ENCODE results near the gene MED12L. TPM values are rescaled to one million over a fixed set of nuclear protein-coding genes. Genes with fewer than 3 reads are reported as not detected.

Gene MED12L
- total and polyA plus RNA-seq, 9 of the 15 experiments (the other 6 are each of a cell fraction or from before 2014, with no cell fraction given), result not detected

- no peak for DNase-seq (ENCODE audit: extremely low read depth in 1 of 4, low spot score in 3 of 4)
- Histone ChIP-seq H2AFZ (ENCODE audit: low read depth, low read length) (no peak overlapping the region), H3K36me3 (ENCODE audit: control insufficient read depth, insufficient read depth, low read length) (no peaks in the 10 kb centered on the region), H3K79me2 (ENCODE audit: control insufficient read depth, insufficient read depth, low read length) (no peaks in the 10 kb centered on the region), H3K4me3 (no peak overlapping the region), H3K9me1 (ENCODE audit: control insufficient read depth, insufficient read depth, low read length) (no peaks in the 10 kb centered on the region), H3K27ac (ENCODE audit: extremely low read depth, low read depth, low read length) (no peak overlapping the region), H3K9me3 (replicated peaks; ENCODE audit: control insufficient read depth, insufficient read depth, low read depth, low read length) (no peaks in the 10 kb centered on the region), H3K4me1 (replicated peaks in 1 of 2; ENCODE audit: control insufficient read depth in 2 of 2, insufficient read depth in 2 of 2, low read length in 2 of 2) (no peaks in the 10 kb centered on the region), H3K4me2 (ENCODE audit: insufficient read depth, low read length) (no peak overlapping the region), H4K20me1 (replicated peaks; ENCODE audit: control insufficient read depth, insufficient read depth, low read length) (no peaks in the 10 kb centered on the region), H3K27me3 (ENCODE audit: control insufficient read depth in 2 of 2, insufficient read depth in 2 of 2, low read length in 2 of 2) (no peaks in the 10 kb centered on the region), H3K9ac (ENCODE audit: insufficient read depth in 1 of 2, low read depth in 2 of 2, low read length in 2 of 2) (no peak overlapping the region)
- intact Hi-C loops (cut with micrococcal nuclease), result no loop called here
- ChIA-PET POLR2A (no interaction called here), CTCF (ENCODE audit: low intra/inter-chr PET ratio) (no interaction called here)
- BruUV-seq (replicated peaks), result no TSS peak
- ATAC-seq, result no peak
- FAIRE-seq, result no peak
- WGBS (ENCODE audit: insufficient coverage, low coverage, missing lambda C conversion rate), result 0% methylated on average over 1 of the region's 1 CpG
- in situ Hi-C loops (cut with MboI), result no loop called here
- no peak for TF ChIP-seq ZNF280B (CRISPR knock-in tag; IDR thresholded peaks at IDR 0.05)
- no peak for TF ChIP-seq ZNF511 (CRISPR knock-in tag; IDR thresholded peaks at IDR 0.05)
- no peak for TF ChIP-seq XRCC5 (IDR thresholded peaks at IDR 0.05; ENCODE audit: low read depth, low read length)
- TF ChIP-seq E2F5 (CRISPR knock-in tag; IDR thresholded peaks at IDR 0.05), result no peak
- no peak for TF ChIP-seq POLR2A (conservative IDR thresholded peaks at IDR 0.05)
- TF ChIP-seq, protein P1, sequence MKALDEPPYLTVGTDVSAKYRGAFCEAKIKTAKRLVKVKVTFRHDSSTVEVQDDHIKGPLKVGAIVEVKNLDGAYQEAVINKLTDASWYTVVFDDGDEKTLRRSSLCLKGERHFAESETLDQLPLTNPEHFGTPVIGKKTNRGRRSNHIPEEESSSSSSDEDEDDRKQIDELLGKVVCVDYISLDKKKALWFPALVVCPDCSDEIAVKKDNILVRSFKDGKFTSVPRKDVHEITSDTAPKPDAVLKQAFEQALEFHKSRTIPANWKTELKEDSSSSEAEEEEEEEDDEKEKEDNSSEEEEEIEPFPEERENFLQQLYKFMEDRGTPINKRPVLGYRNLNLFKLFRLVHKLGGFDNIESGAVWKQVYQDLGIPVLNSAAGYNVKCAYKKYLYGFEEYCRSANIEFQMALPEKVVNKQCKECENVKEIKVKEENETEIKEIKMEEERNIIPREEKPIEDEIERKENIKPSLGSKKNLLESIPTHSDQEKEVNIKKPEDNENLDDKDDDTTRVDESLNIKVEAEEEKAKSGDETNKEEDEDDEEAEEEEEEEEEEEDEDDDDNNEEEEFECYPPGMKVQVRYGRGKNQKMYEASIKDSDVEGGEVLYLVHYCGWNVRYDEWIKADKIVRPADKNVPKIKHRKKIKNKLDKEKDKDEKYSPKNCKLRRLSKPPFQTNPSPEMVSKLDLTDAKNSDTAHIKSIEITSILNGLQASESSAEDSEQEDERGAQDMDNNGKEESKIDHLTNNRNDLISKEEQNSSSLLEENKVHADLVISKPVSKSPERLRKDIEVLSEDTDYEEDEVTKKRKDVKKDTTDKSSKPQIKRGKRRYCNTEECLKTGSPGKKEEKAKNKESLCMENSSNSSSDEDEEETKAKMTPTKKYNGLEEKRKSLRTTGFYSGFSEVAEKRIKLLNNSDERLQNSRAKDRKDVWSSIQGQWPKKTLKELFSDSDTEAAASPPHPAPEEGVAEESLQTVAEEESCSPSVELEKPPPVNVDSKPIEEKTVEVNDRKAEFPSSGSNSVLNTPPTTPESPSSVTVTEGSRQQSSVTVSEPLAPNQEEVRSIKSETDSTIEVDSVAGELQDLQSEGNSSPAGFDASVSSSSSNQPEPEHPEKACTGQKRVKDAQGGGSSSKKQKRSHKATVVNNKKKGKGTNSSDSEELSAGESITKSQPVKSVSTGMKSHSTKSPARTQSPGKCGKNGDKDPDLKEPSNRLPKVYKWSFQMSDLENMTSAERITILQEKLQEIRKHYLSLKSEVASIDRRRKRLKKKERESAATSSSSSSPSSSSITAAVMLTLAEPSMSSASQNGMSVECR (CRISPR knock-in tag; IDR thresholded peaks at IDR 0.05), result no peak
- no peak for TF ChIP-seq RB1 (IDR thresholded peaks at IDR 0.05; ENCODE audit: low read depth)
- TF ChIP-seq KLF6 (CRISPR knock-in tag; IDR thresholded peaks at IDR 0.05; ENCODE audit: borderline replicate concordance), result no peak
- no peak for TF ChIP-seq FIP1L1 (IDR thresholded peaks at IDR 0.05; ENCODE audit: low read depth, low read length, poor library complexity, severe bottlenecking)
- TF ChIP-seq TAF1 (IDR thresholded peaks at IDR 0.05; ENCODE audit: control insufficient read depth, extremely low read depth, insufficient read depth, low read length, severe bottlenecking), result no peak
- TF ChIP-seq U2AF2 (optimal IDR thresholded peaks at IDR 0.05; ENCODE audit: low read depth, low read length), result no peak
Measured at GRCh38 chr3:151219056-151219455, 133.6 kb downstream of the MED12L start.

Data from K562 (cell line).